GM21619 (cell line): ENCODE measurements around the gene SGPP2.
"Not testable (repeated sequence)": the region's sequence is repeated elsewhere in the genome, so short reads cannot be mapped to it uniquely, and the experiment has no call there.

Experiments
- ATAC-seq: cut with Tn5 transposase; IDR thresholded peaks from one replicate; pipeline ENCODE4 v1.9.1; 2021; ENCODE audit not compliant: unreplicated experiment

The SGPP2 gene

DNA sequence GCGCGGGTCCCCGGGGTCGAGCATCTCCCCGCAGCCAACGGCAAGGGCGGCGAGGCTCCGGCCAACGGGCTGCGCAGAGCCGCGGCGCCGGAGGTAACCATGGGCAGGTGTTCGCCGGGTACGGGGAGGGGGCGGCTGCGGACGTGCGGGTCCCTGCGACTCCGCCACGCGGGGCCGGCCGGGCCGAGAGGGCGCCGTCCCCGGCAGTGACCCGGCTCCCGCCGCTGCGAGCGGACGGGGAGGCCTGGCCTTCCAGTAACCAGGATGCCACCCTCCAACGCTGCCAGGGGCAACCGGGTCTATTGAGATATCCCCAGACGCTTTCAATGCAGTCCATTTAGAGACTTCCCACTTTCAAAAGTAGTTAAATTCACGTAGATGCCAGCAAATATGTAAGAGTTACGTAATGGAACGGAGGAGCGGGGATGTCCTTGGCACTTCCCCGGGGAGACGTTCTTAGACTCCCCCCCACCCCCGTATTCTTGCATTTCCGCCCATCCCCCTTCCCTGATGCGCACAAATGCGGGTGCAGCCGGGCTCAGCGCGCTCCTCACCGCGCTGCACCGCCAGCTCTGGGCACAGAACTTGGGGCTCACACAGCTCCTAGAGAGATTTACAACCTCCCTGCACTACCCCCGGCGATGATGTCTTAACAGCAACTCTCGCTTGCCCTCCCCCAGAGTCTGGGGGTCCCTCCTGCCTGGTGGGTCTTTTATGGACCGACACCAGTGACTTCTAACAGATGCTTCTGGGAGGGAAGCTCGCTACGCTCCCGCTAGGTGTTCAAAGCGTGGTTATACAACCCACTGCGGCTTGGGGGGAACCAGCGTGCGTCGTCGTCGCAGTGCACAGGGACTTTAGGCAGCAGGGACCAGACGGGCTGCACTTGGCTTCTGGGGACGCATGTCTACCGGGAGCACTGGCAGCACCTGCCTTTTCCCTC, 657 bp downstream of the SGPP2 start:
- peak; percentile 11 for ATAC-seq

DNA sequence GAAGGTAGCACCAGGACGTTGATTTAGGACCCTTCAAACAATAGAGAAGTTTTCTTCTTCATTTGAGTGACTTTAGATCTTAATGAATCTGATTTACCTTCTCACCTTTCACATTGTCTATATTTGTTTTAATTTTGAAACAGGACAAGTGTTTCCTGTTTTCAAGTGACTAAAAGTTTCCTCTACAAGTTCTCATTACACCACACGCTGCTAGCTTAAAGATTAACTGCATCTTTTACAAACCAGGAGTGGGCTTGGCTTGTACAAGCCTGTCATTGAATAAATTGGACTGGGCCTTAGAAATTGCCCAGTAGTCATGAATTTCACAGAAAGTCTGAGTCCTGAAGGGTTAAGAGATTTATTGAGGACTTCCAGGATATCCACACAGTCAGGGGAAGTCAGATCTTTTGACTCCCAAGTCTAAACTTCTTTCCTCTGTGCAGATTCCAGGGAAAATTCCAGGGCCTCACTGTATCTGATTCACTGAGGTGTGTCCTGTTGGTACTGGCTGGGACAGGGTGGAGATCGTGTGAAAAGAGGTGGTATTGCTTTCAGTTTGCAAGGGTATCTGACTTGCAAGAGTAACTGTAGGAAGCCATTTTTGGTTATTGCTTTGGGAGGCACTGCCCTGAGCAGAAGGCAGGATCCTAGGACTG, 3.4 kb downstream of the SGPP2 start:
- ATAC-seq: peak; percentile 57

DNA sequence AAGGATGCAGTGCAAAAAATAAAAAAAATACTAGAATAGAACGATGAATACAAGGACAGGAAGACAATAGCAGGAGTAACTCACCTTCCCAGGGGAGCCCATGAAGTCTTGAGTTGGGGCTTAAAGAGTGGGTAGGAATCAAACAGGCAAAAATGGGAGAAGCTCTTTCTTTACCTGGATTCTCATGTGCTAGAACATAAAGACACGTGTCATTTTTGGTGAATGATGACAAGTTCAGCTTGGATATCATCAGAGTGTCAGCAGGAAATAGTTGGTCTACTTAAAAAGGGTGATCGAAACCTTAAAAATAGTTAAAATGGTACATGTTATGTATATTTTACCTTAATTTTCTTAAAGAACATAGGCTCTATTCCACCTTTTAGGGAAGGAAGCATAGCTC, 5.7 kb downstream of the SGPP2 start:
- ATAC-seq: no peak

- no peak for ATAC-seq
Observed at GRCh38 chr2:222430681-222431080, 6.3 kb downstream of the SGPP2 start.

DNA sequence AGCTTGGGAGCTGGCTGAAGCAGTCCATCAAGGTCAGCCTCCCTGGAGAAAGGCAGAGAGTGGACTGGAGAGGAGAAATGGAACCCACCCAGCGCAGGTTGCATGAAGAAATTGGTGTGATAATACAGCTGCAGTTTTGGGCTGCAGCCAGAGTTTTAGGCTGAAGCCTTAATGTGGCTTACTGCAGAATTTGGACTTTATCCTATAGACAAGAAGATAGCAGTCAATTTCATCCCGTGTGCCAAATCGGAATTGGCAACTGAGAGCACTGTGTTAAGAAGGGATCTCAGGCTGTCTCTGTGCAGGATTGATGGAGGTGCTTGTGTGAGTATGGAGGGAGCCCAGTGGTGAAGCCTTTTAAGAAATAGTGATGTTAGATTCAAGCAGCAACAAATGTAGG, 7.5 kb downstream of the SGPP2 start:
- no peak for ATAC-seq

- ATAC-seq: peak; percentile 70
Observed at GRCh38 chr2:222433332-222434173, 9.2 kb downstream of the SGPP2 start.

GRCh38 chr2:222434204-222434603, 9.9 kb downstream of the SGPP2 start:
- peak; percentile 55 for ATAC-seq

DNA sequence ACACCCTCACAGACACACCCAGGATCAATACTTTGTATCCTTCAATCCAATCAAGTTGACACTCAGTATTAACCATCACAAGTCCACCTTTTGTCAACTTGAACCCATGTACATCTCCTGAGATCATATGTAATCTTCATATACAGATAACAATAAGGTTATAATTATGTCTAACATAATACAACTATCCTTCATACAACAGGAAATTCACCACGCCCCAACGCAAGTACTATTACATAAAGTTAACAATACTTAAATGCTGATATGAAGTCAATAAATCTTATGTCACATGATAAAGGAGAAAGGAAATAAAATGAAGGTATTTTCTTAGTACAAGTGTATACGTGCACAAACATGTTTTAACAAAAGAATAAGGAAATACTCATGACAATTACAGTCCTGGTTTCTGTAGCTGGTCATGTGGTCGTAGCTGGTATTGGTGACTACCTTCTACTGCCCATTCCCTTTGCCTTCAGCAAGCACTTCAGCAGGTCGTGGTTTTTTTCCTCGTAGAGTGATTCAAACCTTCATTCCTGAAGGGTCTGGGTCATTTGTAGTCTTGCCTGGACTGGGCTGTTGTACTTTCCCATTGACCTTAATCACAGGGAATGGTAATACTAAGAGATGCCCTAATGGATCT, 11.2 kb downstream of the SGPP2 start:
- not testable (repeated sequence) for ATAC-seq

- ATAC-seq: no peak
Observed at GRCh38 chr2:222436040-222436413, 11.7 kb downstream of the SGPP2 start.

- ATAC-seq: no peak
Observed at GRCh38 chr2:222439692-222440091, 15.3 kb downstream of the SGPP2 start.

DNA sequence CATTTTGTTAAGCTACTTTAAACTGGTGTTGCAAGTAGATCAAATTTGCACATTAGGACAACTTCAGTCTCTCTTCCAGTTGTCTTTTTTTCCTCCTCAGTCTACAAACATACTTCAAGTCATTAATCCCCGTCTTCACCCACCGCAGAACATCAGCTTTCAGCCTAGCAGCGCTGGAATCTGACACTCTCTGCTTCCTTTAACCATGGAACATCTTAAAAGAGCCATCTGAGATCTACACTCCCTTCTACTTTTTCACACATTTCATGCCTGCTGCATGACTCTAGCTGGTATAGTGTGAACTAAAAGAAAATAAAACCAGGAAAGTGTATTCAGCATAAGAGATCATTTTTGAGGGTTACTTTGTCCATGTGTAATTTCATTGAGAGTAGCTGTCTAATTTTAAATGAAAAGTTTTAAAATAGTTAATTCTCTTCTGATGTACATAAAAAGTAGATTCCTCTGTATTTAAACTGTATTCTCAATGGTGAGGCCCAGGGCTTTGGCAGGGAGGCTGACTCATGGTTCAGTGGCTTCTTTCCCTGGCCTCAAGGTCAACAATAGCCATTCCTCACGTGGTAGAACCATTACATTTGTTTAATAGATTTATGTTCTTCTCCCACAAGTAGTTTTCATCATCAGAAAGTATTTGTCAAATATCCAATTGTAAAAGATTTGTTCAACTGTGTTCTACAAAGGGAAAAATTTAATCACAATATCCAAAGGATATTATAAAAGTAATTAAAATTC, 16.5 kb downstream of the SGPP2 start:
- no peak for ATAC-seq

DNA sequence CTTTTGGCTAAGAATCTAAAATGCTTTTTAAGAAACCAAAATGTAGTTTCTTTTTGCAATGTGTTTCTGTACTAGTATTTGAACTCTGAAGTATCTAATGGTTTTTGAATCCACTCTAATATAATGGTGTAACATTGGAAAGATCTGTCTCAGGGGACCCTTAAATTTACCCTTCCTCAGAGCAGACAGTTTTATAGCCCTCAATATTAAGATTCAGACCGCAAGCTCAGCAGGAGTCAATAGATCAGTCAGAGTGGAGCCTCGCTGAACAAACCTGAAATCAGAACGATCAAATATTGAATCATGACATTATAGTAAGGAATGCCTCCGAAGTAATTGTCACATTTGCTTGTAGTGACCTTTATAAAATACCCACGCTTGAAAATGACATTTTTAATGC, 18.3 kb downstream of the SGPP2 start:
- ATAC-seq: no peak

GRCh38 chr2:222445227-222445626, 20.9 kb downstream of the SGPP2 start:
- no peak for ATAC-seq

GRCh38 chr2:222447131-222447530, 22.8 kb downstream of the SGPP2 start:
- ATAC-seq: no peak

GRCh38 chr2:222448748-222449181, 24.4 kb downstream of the SGPP2 start:
- ATAC-seq: no peak

DNA sequence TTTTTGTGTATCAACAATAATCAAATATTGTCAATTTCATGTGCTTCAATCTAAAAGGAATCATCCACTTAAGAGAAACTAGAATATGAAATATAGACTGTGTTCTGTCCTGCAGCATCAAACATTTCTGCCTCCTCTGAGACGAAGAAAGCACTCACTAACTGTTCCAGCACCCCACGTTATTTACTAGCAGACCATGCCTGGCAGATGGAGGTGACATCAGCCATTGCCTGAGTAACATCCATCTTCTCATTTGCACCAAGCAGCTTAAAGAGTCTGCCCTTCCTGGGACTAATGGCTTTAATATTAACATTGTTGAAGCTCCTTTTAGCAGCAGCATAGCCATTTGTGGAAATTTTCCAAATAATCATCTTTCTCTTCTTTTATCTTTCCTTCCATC, 25.7 kb downstream of the SGPP2 start:
- ATAC-seq: no peak

DNA sequence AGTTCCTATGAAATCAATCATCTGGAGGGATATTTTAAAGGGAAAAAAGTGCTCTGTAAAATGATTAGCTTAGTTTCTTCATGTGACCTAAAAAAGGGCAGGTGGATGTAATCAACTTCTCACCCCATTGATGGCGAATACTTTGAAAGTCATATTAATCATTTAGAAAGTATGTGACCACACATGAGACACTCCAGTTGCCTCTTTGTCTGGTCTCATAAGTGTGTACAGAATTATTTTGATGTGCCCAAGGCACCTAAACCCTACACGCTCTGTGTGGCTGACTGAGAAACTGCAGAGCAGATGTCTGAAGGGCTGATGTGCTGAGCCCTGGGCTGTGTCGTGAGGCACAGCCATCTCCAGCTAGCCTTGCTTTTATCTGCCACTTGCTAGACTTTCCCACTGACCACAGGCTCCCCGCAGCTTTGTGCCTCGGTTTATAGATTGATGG, 26.9 kb downstream of the SGPP2 start:
- ATAC-seq: peak; percentile 100

DNA sequence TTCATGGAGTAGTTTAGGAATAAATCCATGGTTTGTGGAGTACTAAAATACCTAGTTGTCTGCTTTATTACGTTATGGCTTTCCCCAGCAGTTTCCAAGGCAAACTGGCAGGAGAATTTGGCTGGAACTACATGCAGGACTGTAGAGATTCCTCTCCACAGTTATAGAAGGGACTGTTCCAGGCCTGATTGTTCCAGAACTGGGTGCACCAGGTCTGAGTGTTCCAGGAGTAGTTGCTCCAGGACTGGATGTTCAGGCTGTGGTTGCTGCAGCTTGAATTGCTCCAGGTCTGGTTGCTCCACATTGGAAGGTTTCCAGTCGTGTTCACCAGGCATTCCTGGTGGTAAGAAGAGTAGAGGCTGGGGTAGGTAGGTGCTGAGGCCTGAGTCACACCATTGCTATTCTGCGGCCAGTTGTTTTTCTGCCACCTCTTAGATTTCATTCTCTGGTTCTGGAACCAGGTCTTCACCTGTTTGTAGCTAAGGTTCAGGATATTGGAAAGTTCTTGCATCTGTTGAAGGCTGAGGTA, 28.1 kb downstream of the SGPP2 start:
- no peak for ATAC-seq

DNA sequence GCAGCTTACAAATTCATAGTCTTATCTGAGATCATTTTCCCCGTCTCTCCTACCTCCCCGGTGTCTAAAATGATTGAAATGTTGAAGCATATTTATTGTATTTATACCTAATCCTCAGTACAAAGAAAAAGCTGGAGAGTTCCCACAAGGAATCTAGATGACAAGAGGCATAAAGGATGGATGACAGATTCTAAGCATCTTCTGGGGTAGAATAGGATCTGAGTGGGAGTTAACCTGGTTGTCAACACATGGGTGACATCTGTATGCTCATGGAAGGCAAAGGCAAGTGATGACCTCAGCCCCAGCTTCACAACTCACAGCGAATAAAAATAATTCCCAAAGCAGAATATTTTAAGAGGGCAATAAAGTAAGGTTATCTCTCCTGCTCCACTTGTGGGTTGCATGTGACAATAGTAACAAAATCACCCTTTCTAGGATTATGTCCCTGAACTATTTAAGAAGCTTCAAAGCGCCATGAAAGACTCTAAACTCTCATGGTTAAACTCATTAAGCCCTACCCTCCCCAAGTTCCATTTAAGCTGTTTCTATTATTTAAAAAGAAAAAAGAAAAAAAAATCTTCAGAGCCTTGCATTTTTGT, 32.2 kb downstream of the SGPP2 start:
- no peak for ATAC-seq
